ENCODE measurements around the gene CYP2W1. TPM values are rescaled to one million over a fixed set of nuclear protein-coding genes. Genes with fewer than 3 reads are reported as not detected.
"Not testable (repeated sequence)": the region's sequence is repeated elsewhere in the genome, so short reads cannot be mapped to it uniquely, and the experiment has no call there.

The CYP2W1 gene
- total RNA-seq, 1 donor from 2014 or later, result not detected

DNA sequence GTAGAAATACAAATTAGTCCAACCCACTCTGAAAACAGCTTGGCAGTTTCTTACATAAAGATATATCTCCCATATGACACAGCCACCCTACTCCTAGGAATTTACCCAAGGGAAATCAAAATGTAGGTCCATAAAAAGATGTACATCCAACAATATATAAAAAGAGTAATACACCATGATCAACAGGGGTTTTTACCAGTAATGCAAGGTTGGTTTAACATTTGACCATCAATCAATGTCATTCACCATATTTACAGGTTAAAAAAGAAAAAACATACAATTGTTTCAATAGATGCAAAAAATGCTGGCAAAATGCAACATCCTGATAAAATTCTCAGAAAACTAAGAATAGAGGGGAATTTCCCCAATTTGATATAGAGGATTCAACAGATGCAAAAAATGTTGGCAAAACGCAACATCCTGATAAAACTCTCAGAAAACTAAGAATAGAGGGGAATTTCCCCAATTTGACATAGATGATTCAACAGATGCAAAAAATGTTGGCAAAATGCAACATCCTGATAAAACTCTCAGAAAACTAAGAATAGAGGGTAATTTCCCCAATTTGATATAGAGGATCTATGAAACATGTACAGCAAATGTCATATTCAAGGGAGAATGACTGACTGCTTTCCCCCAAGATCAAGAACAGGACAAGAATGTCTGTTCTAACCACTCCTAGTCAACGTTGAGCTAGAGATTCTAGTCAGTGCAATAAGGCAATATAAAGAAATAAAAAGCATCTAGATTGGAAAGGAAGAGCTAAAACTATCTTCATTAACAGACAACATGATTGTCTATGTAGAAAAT is 42.2 kb upstream of the CYP2W1 start:
- no peaks in the 10 kb centered on the region for H3K9me3 ChIP-seq (ENCODE audit: control insufficient read depth in 3 of 3, low read length in 3 of 3)
- H3K27me3 ChIP-seq (ENCODE audit: control insufficient read depth in 3 of 3, insufficient read depth in 3 of 3, low read length in 3 of 3), result peaks cover 0 to 21% (median 20%) of the 10 kb centered on the region in 3 donors
- no peak overlapping the region for H3K27ac ChIP-seq (ENCODE audit: low read depth, low read length)
- no peaks in the 10 kb centered on the region for H3K4me1 ChIP-seq (ENCODE audit: control insufficient read depth in 3 of 3, insufficient read depth in 3 of 3, low read length in 3 of 3)
- H3K9ac ChIP-seq (ENCODE audit: low read depth in 1 of 3, low read length in 3 of 3), result no peak overlapping the region
- no peak overlapping the region for H3K4me3 ChIP-seq (ENCODE audit: low read length in 3 of 3)
- H3K36me3 ChIP-seq (ENCODE audit: control insufficient read depth in 3 of 3, insufficient read depth in 3 of 3, low read length in 3 of 3), result no peaks in the 10 kb centered on the region

DNA sequence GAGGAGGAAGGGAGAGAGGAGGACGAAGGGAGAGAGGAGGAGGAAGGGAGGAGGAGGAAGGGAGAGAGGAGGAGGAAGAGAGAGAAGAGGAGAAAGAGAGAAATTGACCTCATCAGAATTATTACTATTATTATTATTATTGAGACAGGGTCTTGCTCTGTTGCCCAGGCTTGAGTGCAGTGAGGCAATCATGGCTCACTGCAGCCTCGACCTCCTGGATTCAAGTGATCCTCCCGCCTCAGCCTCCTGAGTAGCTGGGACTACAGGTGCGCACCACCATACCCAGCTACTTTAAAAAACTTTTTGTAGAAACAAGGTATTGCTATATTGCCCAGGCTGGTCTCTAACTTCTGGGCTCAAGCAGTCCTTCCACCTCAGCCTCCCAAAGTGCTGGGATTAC is 39.2 kb upstream of the CYP2W1 start:
- H3K9me3 ChIP-seq (ENCODE audit: control insufficient read depth in 3 of 3, low read length in 3 of 3); H3K27ac ChIP-seq (ENCODE audit: low read depth, low read length); H3K36me3 ChIP-seq (ENCODE audit: control insufficient read depth in 3 of 3, insufficient read depth in 3 of 3, low read length in 3 of 3); H3K4me3 ChIP-seq (ENCODE audit: low read length in 3 of 3); H3K9ac ChIP-seq (ENCODE audit: low read depth in 1 of 3, low read length in 3 of 3); H3K4me1 ChIP-seq (ENCODE audit: control insufficient read depth in 3 of 3, insufficient read depth in 3 of 3, low read length in 3 of 3): not testable (repeated sequence)
- H3K27me3 ChIP-seq (ENCODE audit: control insufficient read depth in 3 of 3, insufficient read depth in 3 of 3, low read length in 3 of 3), result peaks cover 4 to 30% (median 16%) of the 10 kb centered on the region in 3 donors

DNA sequence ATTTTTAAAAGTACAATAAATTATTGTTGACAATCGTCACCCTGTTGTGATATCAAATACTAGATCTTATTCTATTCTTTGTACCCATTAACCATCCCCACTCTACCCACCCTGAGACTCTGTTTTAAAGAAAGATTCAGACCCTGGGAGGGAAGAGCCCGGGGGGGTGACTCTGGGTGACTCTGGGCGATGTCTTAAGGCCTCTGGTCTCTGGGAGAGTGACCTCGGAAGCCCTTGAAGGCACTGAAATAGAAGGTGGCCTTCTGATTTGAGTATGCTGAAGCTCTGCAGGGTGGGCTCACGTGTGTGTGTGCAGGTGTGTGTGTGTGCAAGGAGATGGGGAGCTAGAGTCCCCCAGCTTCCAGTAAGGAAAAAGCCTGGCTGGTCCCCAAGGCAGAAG is 38.2 kb upstream of the CYP2W1 start:
- no peaks in the 10 kb centered on the region for H3K9me3 ChIP-seq (ENCODE audit: control insufficient read depth in 3 of 3, low read length in 3 of 3)
- no peaks in the 10 kb centered on the region for H3K4me1 ChIP-seq (ENCODE audit: control insufficient read depth in 3 of 3, insufficient read depth in 3 of 3, low read length in 3 of 3)
- H3K9ac ChIP-seq (ENCODE audit: low read depth in 1 of 3, low read length in 3 of 3), result no peak overlapping the region
- no peak overlapping the region for H3K4me3 ChIP-seq (ENCODE audit: low read length in 3 of 3)
- peaks cover 13 to 36% (median 23%) of the 10 kb centered on the region in 3 donors for H3K27me3 ChIP-seq (ENCODE audit: control insufficient read depth in 3 of 3, insufficient read depth in 3 of 3, low read length in 3 of 3)
- H3K36me3 ChIP-seq (ENCODE audit: control insufficient read depth in 3 of 3, insufficient read depth in 3 of 3, low read length in 3 of 3), result no peaks in the 10 kb centered on the region
- H3K27ac ChIP-seq (ENCODE audit: low read depth, low read length), result no peak overlapping the region

DNA sequence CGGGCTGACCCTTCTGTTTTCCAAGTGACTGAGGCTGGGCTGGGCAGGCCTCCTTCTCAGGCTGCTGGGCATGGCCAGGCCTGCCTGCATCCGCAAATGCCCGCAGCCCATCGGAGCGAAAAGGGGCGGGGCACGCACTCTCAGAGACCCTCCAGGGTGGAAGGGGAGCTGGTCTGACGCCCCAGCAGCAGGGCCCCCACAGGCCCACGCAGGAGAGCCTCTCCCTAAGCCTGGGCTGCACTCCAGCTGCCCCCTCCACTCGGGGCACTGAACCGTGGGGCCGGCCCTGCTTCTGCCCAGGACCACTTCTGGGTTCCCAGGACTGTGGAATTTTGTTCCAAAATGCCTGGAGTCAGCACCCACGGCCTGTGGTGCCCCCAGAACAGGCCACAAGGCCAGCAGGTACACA is 37.8 kb upstream of the CYP2W1 start:
- no peak overlapping the region for H3K27ac ChIP-seq (ENCODE audit: low read depth, low read length)
- H3K27me3 ChIP-seq (ENCODE audit: control insufficient read depth in 3 of 3, insufficient read depth in 3 of 3, low read length in 3 of 3), result peaks cover 13 to 34% (median 22%) of the 10 kb centered on the region in 3 donors
- no peak overlapping the region for H3K9ac ChIP-seq (ENCODE audit: low read depth in 1 of 3, low read length in 3 of 3)
- no peaks in the 10 kb centered on the region for H3K9me3 ChIP-seq (ENCODE audit: control insufficient read depth in 3 of 3, low read length in 3 of 3)
- no peaks in the 10 kb centered on the region for H3K4me1 ChIP-seq (ENCODE audit: control insufficient read depth in 3 of 3, insufficient read depth in 3 of 3, low read length in 3 of 3)
- no peak overlapping the region for H3K4me3 ChIP-seq (ENCODE audit: low read length in 3 of 3)
- H3K36me3 ChIP-seq (ENCODE audit: control insufficient read depth in 3 of 3, insufficient read depth in 3 of 3, low read length in 3 of 3), result no peaks in the 10 kb centered on the region

DNA sequence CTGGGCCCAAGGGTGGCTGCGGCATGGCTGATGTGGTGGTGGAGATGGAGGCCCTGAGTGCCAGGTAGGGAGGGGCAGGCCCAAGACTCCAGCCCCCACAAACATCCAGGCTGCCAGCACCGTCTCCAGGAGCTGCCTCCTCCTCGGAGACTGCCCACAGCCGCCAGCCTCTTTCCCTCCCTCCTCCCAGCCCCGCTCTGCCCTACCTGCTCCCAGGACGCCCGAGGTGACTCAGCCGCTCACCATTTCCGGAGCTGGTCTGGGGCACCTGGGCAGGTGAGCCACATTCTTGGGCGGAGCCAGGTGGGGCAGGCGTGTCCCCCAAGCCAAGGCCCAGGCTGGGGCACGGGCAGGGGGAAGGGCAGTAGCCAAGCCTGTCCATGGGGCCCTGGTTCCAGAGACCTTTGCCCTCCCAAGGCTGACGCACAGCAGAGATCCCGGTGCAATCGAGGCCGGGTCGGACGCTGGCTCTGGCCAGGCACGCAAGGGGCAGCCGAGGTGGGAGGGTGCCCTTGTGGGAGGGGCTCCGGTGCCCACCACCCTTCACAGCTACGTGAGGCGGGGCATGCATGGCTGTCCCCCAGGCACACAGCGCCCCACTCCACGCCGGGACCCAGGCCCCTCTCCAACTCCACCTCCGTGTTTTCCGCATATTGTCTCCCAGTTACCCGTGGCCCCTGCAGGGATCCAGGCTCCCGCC is 37.3 kb upstream of the CYP2W1 start:
- no peaks in the 10 kb centered on the region for H3K36me3 ChIP-seq (ENCODE audit: control insufficient read depth in 3 of 3, insufficient read depth in 3 of 3, low read length in 3 of 3)
- H3K9ac ChIP-seq (ENCODE audit: low read depth in 1 of 3, low read length in 3 of 3), result no peak overlapping the region
- no peaks in the 10 kb centered on the region for H3K9me3 ChIP-seq (ENCODE audit: control insufficient read depth in 3 of 3, low read length in 3 of 3)
- H3K4me3 ChIP-seq (ENCODE audit: low read length in 3 of 3), result no peak overlapping the region
- H3K4me1 ChIP-seq (ENCODE audit: control insufficient read depth in 3 of 3, insufficient read depth in 3 of 3, low read length in 3 of 3), result no peaks in the 10 kb centered on the region
- H3K27me3 ChIP-seq (ENCODE audit: control insufficient read depth in 3 of 3, insufficient read depth in 3 of 3, low read length in 3 of 3), result peaks cover 13 to 31% (median 22%) of the 10 kb centered on the region in 3 donors
- no peak overlapping the region for H3K27ac ChIP-seq (ENCODE audit: low read depth, low read length)

DNA sequence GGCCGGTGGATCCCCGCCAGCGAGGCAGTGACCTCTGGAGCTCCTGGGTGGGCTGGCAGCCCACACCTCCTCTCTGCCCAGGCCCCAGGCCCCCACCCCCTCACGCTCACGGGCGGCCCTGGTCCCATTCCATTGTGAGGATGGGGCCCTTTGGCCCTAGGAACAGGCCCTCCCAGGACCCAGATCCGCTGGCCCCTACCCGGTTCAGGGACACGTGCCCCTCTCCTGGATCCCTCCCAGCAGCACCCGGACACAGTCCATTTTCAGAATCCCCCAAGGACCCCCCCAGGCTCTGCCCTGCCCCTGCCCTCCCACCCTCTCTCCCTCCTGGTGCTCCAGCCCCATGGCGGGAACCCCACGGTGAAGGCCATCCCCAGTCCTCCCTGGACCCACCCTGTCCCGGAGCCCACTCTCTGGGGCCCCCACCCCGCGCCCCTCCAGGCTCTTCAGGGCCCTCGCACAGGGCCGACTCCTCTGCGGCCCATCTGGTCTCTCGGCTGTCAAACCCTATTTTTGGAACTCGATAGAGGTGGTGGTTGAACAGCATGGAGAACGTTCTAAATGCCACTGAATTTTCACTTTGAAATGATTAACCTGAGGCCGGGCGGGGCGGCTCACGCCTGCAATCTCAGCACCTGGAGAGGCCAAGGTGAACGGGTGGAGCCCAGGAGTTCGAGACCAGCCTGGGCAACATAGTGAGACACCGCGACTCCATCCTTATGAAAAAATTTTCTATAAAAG is 36.6 kb upstream of the CYP2W1 start:
- H3K4me3 ChIP-seq (ENCODE audit: low read length in 3 of 3), result no peak overlapping the region
- peaks cover 13 to 31% (median 22%) of the 10 kb centered on the region in 3 donors for H3K27me3 ChIP-seq (ENCODE audit: control insufficient read depth in 3 of 3, insufficient read depth in 3 of 3, low read length in 3 of 3)
- no peak overlapping the region for H3K9ac ChIP-seq (ENCODE audit: low read depth in 1 of 3, low read length in 3 of 3)
- no peaks in the 10 kb centered on the region for H3K9me3 ChIP-seq (ENCODE audit: control insufficient read depth in 3 of 3, low read length in 3 of 3)
- H3K27ac ChIP-seq (ENCODE audit: low read depth, low read length), result no peak overlapping the region
- H3K36me3 ChIP-seq (ENCODE audit: control insufficient read depth in 3 of 3, insufficient read depth in 3 of 3, low read length in 3 of 3), result no peaks in the 10 kb centered on the region
- no peaks in the 10 kb centered on the region for H3K4me1 ChIP-seq (ENCODE audit: control insufficient read depth in 3 of 3, insufficient read depth in 3 of 3, low read length in 3 of 3)

DNA sequence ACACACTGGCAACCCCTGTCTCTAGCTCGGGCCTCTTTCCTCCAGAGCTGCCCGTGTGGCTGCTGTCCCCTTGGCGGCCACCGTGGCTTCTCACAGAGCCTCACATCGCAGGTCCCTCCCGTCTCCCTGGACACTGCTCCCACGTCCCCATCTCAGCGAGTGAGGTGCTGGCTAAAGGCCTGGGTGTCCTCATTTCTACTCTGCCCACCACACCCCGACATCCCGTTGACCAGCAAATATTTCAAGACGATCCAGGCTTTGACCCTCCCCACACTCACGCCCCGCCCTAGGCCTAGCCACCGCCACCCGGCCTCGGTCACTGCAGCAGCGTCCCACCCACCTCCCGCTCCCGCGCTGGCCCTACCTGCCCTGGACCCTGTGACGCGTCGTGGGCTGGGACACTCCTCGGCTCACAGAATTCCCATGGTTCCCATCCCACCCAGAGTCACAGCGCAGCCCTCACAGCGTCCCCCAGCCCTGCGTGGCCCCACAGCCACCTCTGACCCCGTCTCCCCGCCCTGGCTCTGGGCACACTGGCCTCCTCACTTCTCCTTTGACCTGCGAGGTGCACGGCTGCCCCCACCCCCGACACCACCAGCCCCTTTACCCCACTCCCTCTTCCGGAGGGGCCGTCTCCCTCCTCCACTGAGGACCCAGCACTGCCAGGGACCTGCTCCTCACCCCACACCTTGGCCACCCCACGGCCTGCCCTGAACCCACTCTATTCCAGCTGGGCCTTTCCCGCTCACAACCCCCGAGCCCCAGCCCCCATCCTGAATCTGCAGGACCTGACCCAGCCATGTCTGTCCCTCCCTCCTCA is 35.4 kb upstream of the CYP2W1 start:
- Histone ChIP-seq H3K4me1 (ENCODE audit: control insufficient read depth in 3 of 3, insufficient read depth in 3 of 3, low read length in 3 of 3) (no peaks in the 10 kb centered on the region), H3K27me3 (ENCODE audit: control insufficient read depth in 3 of 3, insufficient read depth in 3 of 3, low read length in 3 of 3) (peaks cover 20 to 38% (median 29%) of the 10 kb centered on the region in 3 donors), H3K27ac (ENCODE audit: low read depth, low read length) (no peak overlapping the region), H3K9me3 (ENCODE audit: control insufficient read depth in 3 of 3, low read length in 3 of 3) (no peaks in the 10 kb centered on the region), H3K36me3 (ENCODE audit: control insufficient read depth in 3 of 3, insufficient read depth in 3 of 3, low read length in 3 of 3) (no peaks in the 10 kb centered on the region), H3K4me3 (ENCODE audit: low read length in 3 of 3) (no peak overlapping the region), H3K9ac (ENCODE audit: low read depth in 1 of 3, low read length in 3 of 3) (no peak overlapping the region)

DNA sequence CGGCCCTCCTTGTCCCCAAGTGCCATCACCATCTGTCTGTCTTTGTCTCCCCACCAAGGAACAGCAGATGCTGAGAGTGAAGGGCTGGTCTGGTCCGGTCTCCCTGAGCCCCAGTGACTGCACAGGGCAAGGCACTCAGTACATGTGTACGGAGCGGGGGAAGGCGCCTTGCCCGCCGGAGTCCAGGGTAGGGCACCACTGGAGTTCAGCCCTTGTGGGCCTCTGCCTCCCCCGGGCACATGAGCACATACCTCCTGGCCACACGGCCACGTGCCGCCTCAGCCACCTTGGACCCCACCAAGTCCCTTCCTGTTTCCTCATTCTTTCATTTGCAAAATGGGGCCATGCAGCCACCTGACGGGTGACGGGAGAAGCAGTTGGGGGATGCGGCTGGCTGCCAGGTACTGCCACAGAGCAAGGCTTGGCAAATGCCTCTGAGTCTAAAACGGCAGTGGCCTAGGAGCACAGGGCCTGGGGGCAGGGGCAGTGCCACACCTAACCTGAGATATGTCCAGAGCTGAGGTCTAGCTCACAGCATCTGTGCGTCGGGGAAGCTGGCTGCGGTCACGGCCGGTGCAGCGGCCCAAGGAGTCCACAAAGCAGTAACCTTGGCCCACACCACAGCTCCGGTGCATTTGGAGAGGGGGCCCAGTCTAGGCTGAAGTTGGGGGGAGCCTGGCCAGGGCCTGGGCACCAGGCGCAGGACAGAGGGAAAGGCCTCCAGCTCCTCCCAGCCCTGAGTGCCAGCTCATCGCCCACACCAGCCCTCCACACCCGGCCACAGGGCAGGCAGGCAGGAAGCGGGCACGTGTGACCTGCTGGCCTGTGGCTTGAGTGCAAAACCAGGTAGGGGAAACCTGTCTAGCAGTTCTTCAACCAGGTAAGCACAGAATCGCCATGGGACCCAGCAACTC is 33.7 kb upstream of the CYP2W1 start:
- H3K4me1 ChIP-seq (ENCODE audit: control insufficient read depth in 3 of 3, insufficient read depth in 3 of 3, low read length in 3 of 3), result peaks cover 2 to 10% (median 9%) of the 10 kb centered on the region in 3 donors
- H3K9ac ChIP-seq (ENCODE audit: low read depth in 1 of 3, low read length in 3 of 3), result no peak overlapping the region
- H3K27ac ChIP-seq (ENCODE audit: low read depth, low read length), result no peak overlapping the region
- H3K4me3 ChIP-seq (ENCODE audit: low read length in 3 of 3), result no peak overlapping the region
- peaks cover 30 to 51% (median 42%) of the 10 kb centered on the region in 3 donors for H3K27me3 ChIP-seq (ENCODE audit: control insufficient read depth in 3 of 3, insufficient read depth in 3 of 3, low read length in 3 of 3)
- no peaks in the 10 kb centered on the region for H3K36me3 ChIP-seq (ENCODE audit: control insufficient read depth in 3 of 3, insufficient read depth in 3 of 3, low read length in 3 of 3)
- H3K9me3 ChIP-seq (ENCODE audit: control insufficient read depth in 3 of 3, low read length in 3 of 3), result no peaks in the 10 kb centered on the region

Measured in skeletal muscle tissue (tissue), 4 donors.